Measurements from ENCODE around the gene ACOXL. TPM values are rescaled to one million over a fixed set of nuclear protein-coding genes. Genes with fewer than 3 reads are reported as not detected.

Gene ACOXL
- total and polyA plus RNA-seq, 10 of the 15 experiments (the other 5 are each of a cell fraction or from before 2014, with no cell fraction given), result 0.05 to 1.3 (median 0.71) TPM

GRCh38 chr2:111019381-111019780 is 287.0 kb downstream of the ACOXL start:
- CTCF ChIA-PET, result no interaction called here
- no peak for TF ChIP-seq RFX5 (IDR thresholded peaks at IDR 0.05; ENCODE audit: low read depth, low read length)
- no peak for TF ChIP-seq GATAD2B (conservative IDR thresholded peaks at IDR 0.05; ENCODE audit: low read depth)
- TF ChIP-seq RELB (IDR thresholded peaks at IDR 0.05; ENCODE audit: low read depth), result no peak
- TF ChIP-seq RB1 (IDR thresholded peaks at IDR 0.05; ENCODE audit: borderline replicate concordance), result no peak
- no peak for TF ChIP-seq TCF3 (IDR thresholded peaks at IDR 0.05; ENCODE audit: borderline replicate concordance, insufficient read depth, low read depth, low read length)
- no peak for TF ChIP-seq PAX8 (IDR thresholded peaks at IDR 0.05)
- no peak for TF ChIP-seq TCF7 (IDR thresholded peaks at IDR 0.05; ENCODE audit: borderline replicate concordance)
- no peak for TF ChIP-seq NKRF (conservative IDR thresholded peaks at IDR 0.05)
- no peak for TF ChIP-seq FOS (IDR thresholded peaks at IDR 0.05; ENCODE audit: borderline replicate concordance, extremely low read depth, insufficient read length)
- TF ChIP-seq NBN (IDR thresholded peaks at IDR 0.05), result no peak
- no peak for TF ChIP-seq CBFB (IDR thresholded peaks at IDR 0.05; ENCODE audit: low read depth)
- no peak for TF ChIP-seq ZNF24 (IDR thresholded peaks at IDR 0.05)
- no peak for TF ChIP-seq MYB (IDR thresholded peaks at IDR 0.05; ENCODE audit: borderline replicate concordance, low read depth, low read length)
- no peak for TF ChIP-seq SREBF1 (IDR thresholded peaks at IDR 0.05; ENCODE audit: low read length)
- TF ChIP-seq SPI1 (IDR thresholded peaks at IDR 0.05; ENCODE audit: borderline replicate concordance, insufficient read depth, low read depth, low read length), result no peak
- TF ChIP-seq TBL1XR1 (IDR thresholded peaks at IDR 0.05; ENCODE audit: low read depth, low read length), result no peak
- TF ChIP-seq IKZF1 (conservative IDR thresholded peaks at IDR 0.05), result no peak
- TF ChIP-seq STAT3 (IDR thresholded peaks at IDR 0.05; ENCODE audit: low read depth, low read length), result no peak
- TF ChIP-seq USF1 (IDR thresholded peaks at IDR 0.05; ENCODE audit: borderline replicate concordance, extremely low read length, insufficient read depth, low read depth, low read length), result no peak

More at GRCh38 chr2:111019381-111019780, 287.0 kb downstream of the ACOXL start:
- BruUV-seq (replicated peaks), result no TSS peak
- Histone ChIP-seq H3K9me3 (replicated peaks; ENCODE audit: control insufficient read depth, insufficient read depth, low read length) (no peaks in the 10 kb centered on the region), H3K27ac (ENCODE audit: control insufficient read depth, insufficient read depth) (no peak overlapping the region), H3K4me1 (ENCODE audit: control insufficient read depth, insufficient read depth, low read length) (no peaks in the 10 kb centered on the region), H2AFZ (ENCODE audit: control insufficient read depth, low read depth, low read length) (no peak overlapping the region), H3K4me2 (ENCODE audit: control insufficient read depth, insufficient read depth) (no peak overlapping the region), H3K79me2 (ENCODE audit: control insufficient read depth, insufficient read depth, low read length) (no peaks in the 10 kb centered on the region), H3K27me3 (replicated peaks in 1 of 2; ENCODE audit: control insufficient read depth in 2 of 2, insufficient read depth in 2 of 2, low read length in 1 of 2) (peaks cover 0 to 4% of the 10 kb centered on the region in 2 experiments; a peak in 1 of 4 replicates), H4K20me1 (ENCODE audit: control insufficient read depth, insufficient read depth) (no peaks in the 10 kb centered on the region), H3K36me3 (ENCODE audit: control insufficient read depth in 2 of 2, insufficient read depth in 2 of 2, low read length in 1 of 2) (no peaks in the 10 kb centered on the region), H3K9ac (ENCODE audit: control insufficient read depth, insufficient read depth, low read length) (no peak overlapping the region), H3K4me3 (no peak overlapping the region)
- ATAC-seq (no peak), FAIRE-seq (no peak), DNase-seq (ENCODE audit: low read depth, low spot score) (no peak)
- in situ Hi-C loops (cut with MboI) (no loop called here), intact Hi-C loops (cut with micrococcal nuclease; ENCODE audit: unreplicated experiment) (no loop called here)
- 72% methylated on average over 10 of the region's 10 CpGs for WGBS (ENCODE audit: insufficient coverage, insufficient replicate concordance, low lambda C conversion rate, missing lambda C conversion rate)
- ChIA-PET POLR2A (no interaction called here), SMC1A (ENCODE audit: uncharacterized antibody, unreplicated experiment) (no interaction called here), RAD21 (ENCODE audit: unreplicated experiment) (no interaction called here)

All from GM12878 (cell line).